ENCODE results near the gene PSMD4.

The PSMD4 gene

DNA sequence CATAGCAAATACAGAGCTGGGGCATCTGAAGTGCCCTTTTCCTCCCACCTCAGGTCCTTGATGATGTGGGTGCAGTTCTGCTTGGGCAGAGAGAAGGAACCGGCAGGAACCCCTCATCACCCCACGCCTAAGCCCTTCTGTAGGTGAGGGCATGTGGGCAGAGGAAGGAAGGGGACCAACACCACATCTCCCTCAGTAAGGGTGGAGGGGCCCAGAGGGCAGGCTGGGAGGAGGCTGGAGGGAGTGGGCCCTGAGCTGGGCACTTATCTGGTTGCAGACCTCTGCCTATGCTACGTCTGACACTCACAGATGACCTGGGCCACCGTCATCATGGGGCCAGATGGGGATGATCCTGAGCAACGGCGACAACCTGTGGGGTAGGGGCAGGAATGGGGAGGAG is 38.6 kb downstream of the PSMD4 start:
- no peak for DNase-seq (ENCODE audit: low read depth in 4 of 4, low spot score in 1 of 4)

DNA sequence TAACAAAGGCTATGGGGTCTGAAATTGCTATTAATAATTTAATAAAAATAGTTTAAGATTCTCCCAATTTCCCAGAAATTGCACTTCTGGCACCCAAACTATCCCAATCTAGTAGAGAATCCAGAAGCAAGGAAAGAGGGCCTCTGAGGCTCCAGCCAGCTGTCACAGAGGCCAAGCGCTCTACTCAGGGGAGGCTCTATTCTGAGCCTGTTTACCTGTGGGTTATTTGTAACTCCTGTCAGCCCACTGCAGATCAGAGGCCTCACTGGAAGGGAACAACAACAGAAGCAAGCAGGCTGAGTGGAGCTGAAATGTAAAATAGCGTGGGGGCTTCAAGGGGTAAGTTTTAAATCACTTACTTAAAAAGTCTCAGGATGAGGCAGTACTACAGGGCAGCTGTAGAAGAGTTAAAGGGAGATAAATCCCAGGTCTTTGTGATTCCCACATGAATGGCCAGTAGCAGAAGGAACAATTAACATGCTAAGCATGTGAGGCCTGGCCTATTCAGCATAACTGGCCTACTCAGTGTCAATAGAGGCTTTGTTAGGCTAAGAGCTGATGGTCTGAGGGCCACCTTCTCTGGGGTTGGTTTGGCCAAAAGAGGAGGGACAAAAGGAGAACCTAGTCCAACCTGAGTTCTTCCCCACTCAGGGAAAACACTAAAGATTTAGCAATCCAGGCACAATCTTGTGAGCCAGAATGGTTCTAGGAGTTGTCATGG is 40.4 kb downstream of the PSMD4 start:
- DNase-seq (ENCODE audit: low read depth in 4 of 4, low spot score in 1 of 4) = no peak

DNA sequence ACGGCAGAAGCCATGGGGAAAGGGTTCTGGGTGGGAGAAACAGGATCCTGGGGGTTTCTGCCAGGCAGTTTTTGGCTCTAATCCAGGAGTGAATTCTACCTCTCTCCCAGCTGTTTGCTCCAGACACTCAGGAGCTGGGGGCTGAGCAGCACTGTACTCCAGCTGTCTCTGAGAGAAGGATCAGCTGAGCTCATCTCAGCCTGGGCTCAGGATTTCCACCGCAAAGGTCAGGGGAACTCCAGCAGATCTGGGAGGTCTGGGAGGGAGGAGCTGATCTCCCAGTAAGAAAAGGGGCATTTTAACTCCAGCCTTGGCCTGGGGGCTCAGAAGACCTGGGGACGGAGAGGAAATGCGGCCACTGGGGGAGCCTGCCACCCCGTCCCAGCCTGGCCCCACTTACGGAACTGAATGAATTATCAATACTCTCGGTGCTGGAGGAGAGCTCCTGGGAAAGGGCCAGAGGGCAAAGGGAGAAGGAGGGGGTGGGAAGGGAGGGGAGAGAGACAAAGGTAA is 55.3 kb downstream of the PSMD4 start:
- no peak for DNase-seq (ENCODE audit: low read depth in 4 of 4, low spot score in 1 of 4)

DNA sequence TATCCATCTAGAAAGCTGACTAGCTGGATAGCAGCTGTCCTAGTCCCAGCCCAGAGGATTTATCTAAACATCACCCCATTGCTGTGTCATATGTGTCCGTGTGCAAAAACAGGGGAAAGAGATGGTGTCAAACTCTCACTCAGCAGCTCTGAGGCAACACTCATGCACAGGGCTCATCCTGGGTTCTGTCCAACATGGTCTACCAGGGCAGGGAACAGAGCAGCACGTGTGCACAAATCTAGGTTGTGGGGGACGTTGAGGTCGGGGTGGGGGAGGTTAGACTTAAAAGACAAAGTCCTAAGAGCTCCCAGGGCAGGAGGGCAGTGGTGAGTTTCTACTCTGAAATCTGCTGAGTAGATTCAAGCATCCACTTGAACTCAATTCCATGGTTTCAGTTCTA is 56.5 kb downstream of the PSMD4 start:
- DNase-seq (ENCODE audit: low read depth in 4 of 4, low spot score in 1 of 4) = no peak

DNA sequence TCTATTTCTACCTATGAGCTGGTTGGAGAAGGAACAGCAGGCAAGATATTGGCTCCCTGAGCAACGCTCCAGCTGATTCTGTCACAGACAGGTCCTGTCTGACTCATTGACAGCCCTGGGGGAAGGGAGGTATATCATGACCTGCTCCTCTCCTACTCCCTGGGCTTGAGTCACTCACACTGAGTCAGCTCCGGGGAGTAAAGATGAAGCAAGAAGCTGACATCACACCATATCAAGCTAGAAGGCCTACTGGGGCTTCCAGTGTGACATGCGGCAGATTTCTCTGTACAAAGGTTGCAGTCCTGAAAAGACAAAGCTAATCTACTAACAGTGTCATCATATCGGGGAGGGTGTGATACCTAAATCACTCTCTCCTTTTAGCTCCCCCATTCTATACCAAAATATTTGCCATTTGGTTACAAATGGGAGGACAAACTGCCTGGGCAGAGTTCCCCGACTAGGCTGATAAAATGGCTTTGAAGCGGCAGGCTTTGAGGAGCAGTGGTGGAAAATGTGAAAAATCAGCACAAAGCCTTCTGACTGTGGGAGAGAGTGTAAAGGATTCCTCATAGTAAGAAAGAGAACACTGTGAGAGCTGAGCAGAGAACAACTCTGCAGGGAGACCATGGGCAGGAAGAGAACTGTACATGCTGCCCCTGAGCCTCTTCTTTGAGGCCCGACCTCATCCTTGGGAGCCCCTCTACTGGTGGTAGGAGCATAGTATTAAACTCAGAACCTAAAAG is 57.2 kb downstream of the PSMD4 start:
- DNase-seq (ENCODE audit: low read depth in 4 of 4, low spot score in 1 of 4) = peak; percentile 53 to 84 (median 72)

DNA sequence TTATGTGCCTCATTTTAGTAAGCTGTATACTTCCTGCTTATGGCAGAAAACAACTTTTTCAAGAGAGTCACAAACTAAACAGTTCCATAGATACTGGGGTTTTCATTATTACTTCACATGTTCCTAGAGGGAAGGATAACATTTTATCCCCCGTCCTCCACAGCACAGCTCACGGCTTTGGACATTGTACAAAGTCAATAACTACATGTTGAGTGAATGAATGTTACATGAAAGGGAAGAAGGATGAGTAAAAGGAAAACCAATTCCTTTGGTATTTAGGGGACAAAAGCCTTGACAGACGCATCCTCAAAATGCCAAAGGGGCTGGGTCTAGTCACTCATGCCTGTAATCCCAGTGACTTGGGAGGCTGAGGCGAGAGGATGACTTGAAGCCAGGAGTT is 57.9 kb downstream of the PSMD4 start:
- DNase-seq (ENCODE audit: low read depth in 4 of 4, low spot score in 1 of 4) = no peak

DNA sequence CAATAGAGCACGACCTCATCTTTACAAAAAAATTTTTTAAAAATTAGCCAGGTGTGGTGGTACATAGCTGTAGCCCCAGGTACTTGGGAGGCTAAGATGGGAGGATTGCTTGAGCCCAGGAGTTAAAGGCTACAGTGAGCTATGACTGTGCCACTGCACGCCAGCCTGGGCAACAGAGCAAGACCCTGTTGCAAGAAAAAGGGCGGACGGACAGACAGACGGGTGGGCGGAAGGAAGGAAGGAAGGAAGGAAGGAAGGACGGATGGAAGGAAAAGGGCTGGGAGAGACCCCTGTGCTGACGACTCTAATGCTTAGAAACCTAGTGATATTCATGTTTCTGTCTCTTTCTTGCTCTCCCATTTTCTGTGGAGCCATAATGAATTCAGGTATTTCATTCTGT is 58.3 kb downstream of the PSMD4 start:
- no peak for DNase-seq (ENCODE audit: low read depth in 4 of 4, low spot score in 1 of 4)

DNA sequence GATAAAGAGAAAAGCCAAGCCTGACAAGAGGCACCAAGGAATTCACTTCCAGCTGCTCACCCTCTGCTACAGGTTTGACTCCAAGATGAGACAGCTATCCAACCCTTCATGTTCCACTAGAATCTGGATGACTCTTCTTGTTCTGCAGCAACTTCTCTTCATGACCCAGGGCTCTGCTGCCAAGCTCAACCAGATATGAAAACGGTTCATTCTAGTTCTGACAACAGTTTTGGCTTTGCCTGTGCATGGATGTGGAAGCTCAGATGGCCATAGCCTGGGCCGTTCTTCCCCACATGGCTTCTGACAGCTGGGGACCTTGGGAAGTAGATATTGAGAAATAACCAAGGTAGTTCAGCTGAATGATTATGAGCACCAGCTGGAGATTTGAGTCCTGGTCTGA is 59.0 kb downstream of the PSMD4 start:
- DNase-seq (ENCODE audit: low read depth in 4 of 4, low spot score in 1 of 4) = no peak

DNA sequence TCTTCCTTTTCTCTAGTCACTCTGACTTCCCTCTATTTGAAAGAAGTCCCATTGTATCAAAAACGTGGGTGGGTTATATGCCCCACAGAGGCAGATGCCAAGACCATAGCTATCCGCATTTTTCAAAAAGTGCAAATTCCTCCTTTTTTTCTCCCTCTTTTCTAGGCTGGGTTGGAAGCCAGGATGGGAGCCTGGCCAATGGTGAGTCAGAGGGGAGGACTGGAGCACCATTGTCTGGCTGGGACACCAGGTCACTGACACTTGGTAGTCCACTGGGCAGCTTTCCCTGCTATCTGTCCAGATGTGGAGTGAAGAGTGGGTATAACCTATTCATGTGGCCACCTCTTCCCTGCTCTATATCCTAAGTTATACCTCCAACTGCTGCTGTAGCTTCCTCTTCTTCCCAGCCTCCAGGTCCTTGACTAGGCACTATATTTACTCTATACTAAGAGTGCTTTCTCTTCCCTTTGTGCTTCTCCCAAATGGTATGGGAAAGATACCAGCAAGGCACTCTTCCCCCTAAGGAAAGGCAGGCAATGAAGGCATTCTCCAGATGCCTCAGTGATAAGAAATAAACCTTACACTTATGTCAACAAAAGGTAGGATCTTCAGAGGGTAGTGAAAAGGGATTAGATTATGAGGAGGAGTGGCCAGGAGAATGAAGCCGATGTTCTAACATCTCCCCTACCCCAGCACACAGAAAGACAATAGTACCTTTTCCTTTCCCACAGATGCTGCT is 59.8 kb downstream of the PSMD4 start:
- no peak for DNase-seq (ENCODE audit: low read depth in 4 of 4, low spot score in 1 of 4)

DNA sequence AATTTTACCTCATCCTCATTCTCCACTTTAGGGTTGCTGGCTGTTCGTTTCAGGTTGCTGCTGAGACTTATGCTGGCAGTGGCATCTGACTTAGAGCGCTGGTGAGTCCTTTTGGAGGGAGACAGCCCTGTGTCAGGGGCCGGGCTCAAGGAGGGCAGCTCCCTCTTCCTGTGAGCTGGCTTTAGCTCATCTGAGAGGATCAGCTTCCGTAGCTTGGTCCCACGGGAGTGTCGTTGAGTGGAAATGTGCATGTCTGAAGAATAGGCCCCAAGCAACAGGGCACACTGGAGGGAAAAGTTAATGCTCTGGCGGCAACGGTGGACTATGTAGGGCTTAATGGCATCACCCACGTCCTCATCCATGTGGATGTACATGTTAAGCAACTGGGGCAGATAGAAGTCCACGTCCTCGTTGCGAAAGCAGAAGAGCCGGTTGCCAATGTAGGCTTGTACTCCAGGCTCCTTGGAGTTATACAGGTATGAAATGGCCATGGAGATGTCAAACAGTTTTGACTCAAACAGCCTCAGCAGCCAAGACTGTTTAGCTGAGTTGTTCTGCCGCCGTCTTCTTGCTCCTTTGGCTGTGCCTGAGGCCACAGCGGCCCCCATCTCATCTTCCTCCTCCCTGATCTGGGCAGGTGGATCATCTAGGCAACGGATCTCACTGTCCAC is 61.2 kb downstream of the PSMD4 start:
- DNase-seq (ENCODE audit: low read depth in 4 of 4, low spot score in 1 of 4) = no peak
